Effector memory CD8-positive, alpha-beta T cell (primary cell): Measurements from ENCODE around the gene RPL3.
"Not testable (repeated sequence)": the region's sequence is repeated elsewhere in the genome, so short reads cannot be mapped to it uniquely, and the experiment has no call there.

ENCODE experiments used
- ATAC-seq: fragments of 150-1000 bp; cut with Tn5 transposase; replicated peaks from 2 replicates; pipeline ENCODE4 v1.10.0; 2021; ENCODE audit warnings: mild to moderate bottlenecking, moderate library complexity
- DNase-seq, 3 experiments: peaks; one replicate each; pipeline ENCODE4 v3.0.0; 2021
- H3K27ac Mint-ChIP-seq, 2 donors: one replicate each; pipeline ENCODE4 v1.8.0; 2022; ENCODE audit warnings: mild to moderate bottlenecking in 2 of 2, mixed read lengths in 2 of 2, moderate library complexity in 2 of 2
- H3K27me3 Mint-ChIP-seq, 2 donors: one replicate each; pipeline ENCODE4 v1.8.0; 2022; ENCODE audit warnings: mixed read lengths in 2 of 2
- H3K36me3 Mint-ChIP-seq: one replicate; pipeline ENCODE4 v1.8.0; 2022; ENCODE audit warnings: mild to moderate bottlenecking, moderate library complexity, mixed read lengths; ENCODE audit not compliant: insufficient read depth
- H3K4me1 Mint-ChIP-seq, 2 donors: one replicate each; pipeline ENCODE4 v1.8.0; 2022; ENCODE audit warnings: low read depth in 2 of 2, mixed read lengths in 2 of 2
- H3K4me3 Mint-ChIP-seq, 2 donors: one replicate each; pipeline ENCODE4 v1.8.0; 2022; ENCODE audit warnings: mild to moderate bottlenecking in 2 of 2, mixed read lengths in 2 of 2, moderate library complexity in 2 of 2
- H3K9me3 Mint-ChIP-seq, 2 donors: one replicate each; pipeline ENCODE4 v1.8.0; 2022; ENCODE audit warnings: mixed read lengths in 2 of 2

RPL3 gene

GRCh38 chr22:39359659-39360195 lies 40.3 kb upstream of the RPL3 start:
- no peak for DNase-seq
- Mint-ChIP-seq H3K4me1 (no peaks in the 10 kb centered on the region), H3K27me3 (peaks cover 8 to 18% of the 10 kb centered on the region in 2 donors), H3K27ac (no peak overlapping the region), H3K36me3 (no peaks in the 10 kb centered on the region), H3K9me3 (no peaks in the 10 kb centered on the region), H3K4me3 (no peak overlapping the region)
- ATAC-seq: no peak

GRCh38 chr22:39358197-39358596 lies 38.8 kb upstream of the RPL3 start:
- H3K4me1 Mint-ChIP-seq, H3K27ac Mint-ChIP-seq, DNase-seq, ATAC-seq, H3K4me3 Mint-ChIP-seq, H3K9me3 Mint-ChIP-seq, H3K36me3 Mint-ChIP-seq: not testable (repeated sequence)
- H3K27me3 Mint-ChIP-seq: peaks cover 8 to 17% of the 10 kb centered on the region in 2 donors

- not testable (repeated sequence) for ATAC-seq, DNase-seq, H3K27me3 Mint-ChIP-seq, H3K36me3 Mint-ChIP-seq, H3K9me3 Mint-ChIP-seq, H3K4me3 Mint-ChIP-seq, H3K4me1 Mint-ChIP-seq, H3K27ac Mint-ChIP-seq
Measured at GRCh38 chr22:39357110-39358108, 38.0 kb upstream of the RPL3 start.

- Mint-ChIP-seq H3K4me1 (peaks cover 0 to 5% of the 10 kb centered on the region in 2 donors), H3K27ac (no peak overlapping the region), H3K9me3 (no peaks in the 10 kb centered on the region), H3K36me3 (no peaks in the 10 kb centered on the region), H3K27me3 (peaks cover 0 to 15% of the 10 kb centered on the region in 2 donors), H3K4me3 (no peak overlapping the region)
- DNase-seq: no peak
- no peak for ATAC-seq
Measured at GRCh38 chr22:39356464-39356863, 37.0 kb upstream of the RPL3 start.

GRCh38 chr22:39355805-39356204 lies 36.4 kb upstream of the RPL3 start:
- peaks cover 7 to 22% of the 10 kb centered on the region in 2 donors for H3K27me3 Mint-ChIP-seq
- not testable (repeated sequence) for H3K4me3 Mint-ChIP-seq, DNase-seq, H3K27ac Mint-ChIP-seq, ATAC-seq, H3K36me3 Mint-ChIP-seq, H3K9me3 Mint-ChIP-seq, H3K4me1 Mint-ChIP-seq

- ATAC-seq (no peak), DNase-seq (no peak)
- Mint-ChIP-seq H3K27ac (no peak overlapping the region), H3K4me3 (no peak overlapping the region), H3K9me3 (no peaks in the 10 kb centered on the region), H3K27me3 (peaks cover 12 to 27% of the 10 kb centered on the region in 2 donors), H3K4me1 (peaks cover 0 to 10% of the 10 kb centered on the region in 2 donors), H3K36me3 (no peaks in the 10 kb centered on the region)
Measured at GRCh38 chr22:39355080-39355479, 35.7 kb upstream of the RPL3 start.

- peak overlapping the region in 1 of 2 donors; percentile 26 for H3K4me3 Mint-ChIP-seq
- H3K36me3 Mint-ChIP-seq: no peaks in the 10 kb centered on the region
- H3K9me3 Mint-ChIP-seq: no peaks in the 10 kb centered on the region
- H3K27me3 Mint-ChIP-seq: peaks cover 21 to 40% of the 10 kb centered on the region in 2 donors
- ATAC-seq: peak; percentile 30
- H3K4me1 Mint-ChIP-seq: peaks cover 4 to 12% of the 10 kb centered on the region in 2 donors
- peak overlapping the region in 1 of 2 donors; percentile 79 for H3K27ac Mint-ChIP-seq
- DNase-seq: peak in 1 of 3 experiments; percentile 9
Measured at GRCh38 chr22:39353346-39353745, 33.9 kb upstream of the RPL3 start.

GRCh38 chr22:39352306-39352891 lies 33.0 kb upstream of the RPL3 start:
- Mint-ChIP-seq H3K9me3 (no peaks in the 10 kb centered on the region), H3K36me3 (no peaks in the 10 kb centered on the region), H3K27ac (peak overlapping the region in 1 of 2 donors; percentile 15), H3K4me3 (no peak overlapping the region), H3K27me3 (peaks cover 21 to 40% of the 10 kb centered on the region in 2 donors), H3K4me1 (peaks cover 4 to 12% of the 10 kb centered on the region in 2 donors)
- DNase-seq (no peak), ATAC-seq (peak; percentile 31)

GRCh38 chr22:39351689-39352214 lies 32.3 kb upstream of the RPL3 start:
- Mint-ChIP-seq H3K9me3 (no peaks in the 10 kb centered on the region), H3K27ac (peak overlapping the region in 1 of 2 donors; percentile 15), H3K27me3 (peaks cover 21 to 41% of the 10 kb centered on the region in 2 donors), H3K36me3 (no peaks in the 10 kb centered on the region), H3K4me3 (peak overlapping the region in 1 of 2 donors; percentile 77), H3K4me1 (peaks cover 4 to 12% of the 10 kb centered on the region in 2 donors)
- no peak for DNase-seq
- peak; percentile 54 for ATAC-seq

- Mint-ChIP-seq H3K27ac (peak overlapping the region in 1 of 2 donors; percentile 15), H3K4me1 (peaks cover 4 to 12% of the 10 kb centered on the region in 2 donors), H3K4me3 (peak overlapping the region; percentile 77), H3K27me3 (peaks cover 24 to 41% of the 10 kb centered on the region in 2 donors), H3K36me3 (no peaks in the 10 kb centered on the region), H3K9me3 (no peaks in the 10 kb centered on the region)
- ATAC-seq (no peak), DNase-seq (no peak)
Measured at GRCh38 chr22:39350757-39351688, 31.6 kb upstream of the RPL3 start.

- ATAC-seq (peak; percentile 6), DNase-seq (no peak)
- Mint-ChIP-seq H3K27ac (peak within 1 kb of the TSS; percentile 35 to 46), H3K27me3 (peaks cover 24 to 40% of the 10 kb centered on the region in 2 donors), H3K4me3 (peak within 1 kb of the TSS; percentile 77), H3K9me3 (no peaks in the 10 kb centered on the region), H3K36me3 (no peaks in the 10 kb centered on the region), H3K4me1 (peaks cover 4 to 12% of the 10 kb centered on the region in 2 donors)
Measured at GRCh38 chr22:39349967-39350726, 30.7 kb upstream of the RPL3 start, which contains the start of gene SYNGR1. SYNGR1 (plus strand) TSS chr22:39349991; CDS start chr22:39350011, 20 bp downstream.

GRCh38 chr22:39349506-39349966 lies 30.1 kb upstream of the RPL3 start:
- Mint-ChIP-seq H3K9me3 (no peaks in the 10 kb centered on the region), H3K27ac (peak overlapping the region; percentile 35 to 46), H3K4me1 (peaks cover 4 to 12% of the 10 kb centered on the region in 2 donors), H3K36me3 (no peaks in the 10 kb centered on the region), H3K27me3 (peaks cover 27 to 43% of the 10 kb centered on the region in 2 donors), H3K4me3 (peak overlapping the region; percentile 77)
- peak; percentile 42 for ATAC-seq
- no peak for DNase-seq
